ENCODE data around the gene TMEM131L. TPM values are rescaled to one million over a fixed set of nuclear protein-coding genes. Genes with fewer than 3 reads are reported as not detected.

The TMEM131L gene
- total RNA-seq, 1 experiment from 2014 or later, result 19.7 TPM

GRCh38 chr4:153676984-153677383 lies 210.8 kb downstream of the TMEM131L start (continued):
- TF ChIP-seq, protein P1, sequence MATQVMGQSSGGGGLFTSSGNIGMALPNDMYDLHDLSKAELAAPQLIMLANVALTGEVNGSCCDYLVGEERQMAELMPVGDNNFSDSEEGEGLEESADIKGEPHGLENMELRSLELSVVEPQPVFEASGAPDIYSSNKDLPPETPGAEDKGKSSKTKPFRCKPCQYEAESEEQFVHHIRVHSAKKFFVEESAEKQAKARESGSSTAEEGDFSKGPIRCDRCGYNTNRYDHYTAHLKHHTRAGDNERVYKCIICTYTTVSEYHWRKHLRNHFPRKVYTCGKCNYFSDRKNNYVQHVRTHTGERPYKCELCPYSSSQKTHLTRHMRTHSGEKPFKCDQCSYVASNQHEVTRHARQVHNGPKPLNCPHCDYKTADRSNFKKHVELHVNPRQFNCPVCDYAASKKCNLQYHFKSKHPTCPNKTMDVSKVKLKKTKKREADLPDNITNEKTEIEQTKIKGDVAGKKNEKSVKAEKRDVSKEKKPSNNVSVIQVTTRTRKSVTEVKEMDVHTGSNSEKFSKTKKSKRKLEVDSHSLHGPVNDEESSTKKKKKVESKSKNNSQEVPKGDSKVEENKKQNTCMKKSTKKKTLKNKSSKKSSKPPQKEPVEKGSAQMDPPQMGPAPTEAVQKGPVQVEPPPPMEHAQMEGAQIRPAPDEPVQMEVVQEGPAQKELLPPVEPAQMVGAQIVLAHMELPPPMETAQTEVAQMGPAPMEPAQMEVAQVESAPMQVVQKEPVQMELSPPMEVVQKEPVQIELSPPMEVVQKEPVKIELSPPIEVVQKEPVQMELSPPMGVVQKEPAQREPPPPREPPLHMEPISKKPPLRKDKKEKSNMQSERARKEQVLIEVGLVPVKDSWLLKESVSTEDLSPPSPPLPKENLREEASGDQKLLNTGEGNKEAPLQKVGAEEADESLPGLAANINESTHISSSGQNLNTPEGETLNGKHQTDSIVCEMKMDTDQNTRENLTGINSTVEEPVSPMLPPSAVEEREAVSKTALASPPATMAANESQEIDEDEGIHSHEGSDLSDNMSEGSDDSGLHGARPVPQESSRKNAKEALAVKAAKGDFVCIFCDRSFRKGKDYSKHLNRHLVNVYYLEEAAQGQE (IDR thresholded peaks at IDR 0.05; ENCODE audit: low read depth), result no peak
- peak; percentile 60 for TF ChIP-seq FOSL1 (IDR thresholded peaks at IDR 0.05; ENCODE audit: low read depth)
- TF ChIP-seq EGR1 (IDR thresholded peaks at IDR 0.05; ENCODE audit: low read depth), result no peak

GRCh38 chr4:153679486-153679885 lies 213.3 kb downstream of the TMEM131L start:
- Histone ChIP-seq H3K9ac (ENCODE audit: low read length) (no peak overlapping the region), H4K20me1 (ENCODE audit: insufficient read depth) (no peaks in the 10 kb centered on the region), H3K36me3 (ENCODE audit: control insufficient read depth in 1 of 2, insufficient read depth in 2 of 2, low read length in 2 of 2) (no peaks in the 10 kb centered on the region), H3K4me1 (ENCODE audit: control insufficient read depth in 1 of 2, insufficient read depth in 2 of 2, low read length in 2 of 2) (peaks cover 0 to 9% of the 10 kb centered on the region in 2 experiments; a peak in 1 of 4 replicates), H3K4me3 (replicated peaks in 1 of 2; ENCODE audit: low read depth in 1 of 2, low read length in 2 of 2) (no peak overlapping the region), H3K27me3 (ENCODE audit: insufficient read depth, low read length) (no peaks in the 10 kb centered on the region), H3K27ac (ENCODE audit: low read depth, low read length) (no peak overlapping the region), H3K79me2 (ENCODE audit: insufficient read depth, low read length) (no peaks in the 10 kb centered on the region), H2AFZ (ENCODE audit: low read depth, low read length, poor library complexity, severe bottlenecking) (no peak overlapping the region), H3K9me2 (ENCODE audit: insufficient read depth) (no peaks in the 10 kb centered on the region), H3K4me2 (ENCODE audit: low read length) (no peak overlapping the region), H3K9me3 (ENCODE audit: control insufficient read depth in 1 of 2, insufficient read depth in 1 of 2, low read depth in 1 of 2, low read length in 2 of 2) (no peaks in the 10 kb centered on the region)
- no TSS peak for BruUV-seq (replicated peaks)
- ChIA-PET CTCF (no interaction called here), RAD21 (ENCODE audit: low non-redundant PET in 1 of 2, low total read pairs in 2 of 2, uncharacterized antibody in 2 of 2, unreplicated experiment in 2 of 2) (no interaction called here), POLR2A (no interaction called here)
- intact Hi-C loops (cut with micrococcal nuclease), result no loop called here
- TF ChIP-seq CBX3 (IDR thresholded peaks at IDR 0.05; ENCODE audit: low read depth) (no peak), EZH2 (IDR thresholded peaks at IDR 0.05) (no peak), EZH2phosphoT487 (IDR thresholded peaks at IDR 0.05; ENCODE audit: borderline replicate concordance) (no peak), SP1 (IDR thresholded peaks at IDR 0.05; ENCODE audit: low read depth) (no peak), SIN3A (IDR thresholded peaks at IDR 0.05; ENCODE audit: low read depth) (no peak), ZFX (IDR thresholded peaks at IDR 0.05) (no peak), SRF (IDR thresholded peaks at IDR 0.05; ENCODE audit: low read depth) (no peak), RAD21 (IDR thresholded peaks at IDR 0.05; ENCODE audit: low read depth) (no peak), POLR2AphosphoS5 (IDR thresholded peaks at IDR 0.05; ENCODE audit: low read depth, low read length) (no peak), POLR2A (IDR thresholded peaks at IDR 0.05; ENCODE audit: borderline replicate concordance, extremely low read depth, insufficient read depth, insufficient read length) (no peak), YY1 (IDR thresholded peaks at IDR 0.05; ENCODE audit: extremely low read depth, insufficient replicate concordance, low read depth, low read length) (no peak), ZNF274 (IDR thresholded peaks at IDR 0.05; ENCODE audit: low read depth, low read length) (no peak), JUND (IDR thresholded peaks at IDR 0.05) (no peak)
- TF ChIP-seq, protein P2, sequence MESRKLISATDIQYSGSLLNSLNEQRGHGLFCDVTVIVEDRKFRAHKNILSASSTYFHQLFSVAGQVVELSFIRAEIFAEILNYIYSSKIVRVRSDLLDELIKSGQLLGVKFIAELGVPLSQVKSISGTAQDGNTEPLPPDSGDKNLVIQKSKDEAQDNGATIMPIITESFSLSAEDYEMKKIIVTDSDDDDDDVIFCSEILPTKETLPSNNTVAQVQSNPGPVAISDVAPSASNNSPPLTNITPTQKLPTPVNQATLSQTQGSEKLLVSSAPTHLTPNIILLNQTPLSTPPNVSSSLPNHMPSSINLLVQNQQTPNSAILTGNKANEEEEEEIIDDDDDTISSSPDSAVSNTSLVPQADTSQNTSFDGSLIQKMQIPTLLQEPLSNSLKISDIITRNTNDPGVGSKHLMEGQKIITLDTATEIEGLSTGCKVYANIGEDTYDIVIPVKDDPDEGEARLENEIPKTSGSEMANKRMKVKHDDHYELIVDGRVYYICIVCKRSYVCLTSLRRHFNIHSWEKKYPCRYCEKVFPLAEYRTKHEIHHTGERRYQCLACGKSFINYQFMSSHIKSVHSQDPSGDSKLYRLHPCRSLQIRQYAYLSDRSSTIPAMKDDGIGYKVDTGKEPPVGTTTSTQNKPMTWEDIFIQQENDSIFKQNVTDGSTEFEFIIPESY (IDR thresholded peaks at IDR 0.05; ENCODE audit: extremely low read depth, insufficient replicate concordance, low read length), result no peak
- ATAC-seq, result 0 out of 2 replicates have a peak, but pooled peaks have one; percentile 30
- DNase-seq (ENCODE audit: low read depth, low spot score), result no peak
